ENCODE measurements around the gene PLEKHH3.

GRCh38 chr17:42685831-42686230 is 9.0 kb upstream of the PLEKHH3 start:
- TF ChIP-seq YY1 (IDR thresholded peaks at IDR 0.05) (no peak), CTCF (IDR thresholded peaks at IDR 0.05; ENCODE audit: low read depth, low read length, missing input control) (no peak), EGR1 (IDR thresholded peaks at IDR 0.05; ENCODE audit: low read depth in 2 of 2) (no peak), RXRA (IDR thresholded peaks at IDR 0.05) (no peak), RAD21 (IDR thresholded peaks at IDR 0.05) (no peak)
